HG02981 (cell line): ENCODE results near the gene LYST.
A peak's percentile ranks its signal among the peaks of the same experiment; 100 is the strongest.

ENCODE experiments used
- ATAC-seq: cut with Tn5 transposase; IDR thresholded peaks from one replicate; pipeline ENCODE4 v1.9.1; 2021; ENCODE audit warnings: mild to moderate bottlenecking, moderate library complexity; ENCODE audit not compliant: unreplicated experiment

LYST gene

DNA sequence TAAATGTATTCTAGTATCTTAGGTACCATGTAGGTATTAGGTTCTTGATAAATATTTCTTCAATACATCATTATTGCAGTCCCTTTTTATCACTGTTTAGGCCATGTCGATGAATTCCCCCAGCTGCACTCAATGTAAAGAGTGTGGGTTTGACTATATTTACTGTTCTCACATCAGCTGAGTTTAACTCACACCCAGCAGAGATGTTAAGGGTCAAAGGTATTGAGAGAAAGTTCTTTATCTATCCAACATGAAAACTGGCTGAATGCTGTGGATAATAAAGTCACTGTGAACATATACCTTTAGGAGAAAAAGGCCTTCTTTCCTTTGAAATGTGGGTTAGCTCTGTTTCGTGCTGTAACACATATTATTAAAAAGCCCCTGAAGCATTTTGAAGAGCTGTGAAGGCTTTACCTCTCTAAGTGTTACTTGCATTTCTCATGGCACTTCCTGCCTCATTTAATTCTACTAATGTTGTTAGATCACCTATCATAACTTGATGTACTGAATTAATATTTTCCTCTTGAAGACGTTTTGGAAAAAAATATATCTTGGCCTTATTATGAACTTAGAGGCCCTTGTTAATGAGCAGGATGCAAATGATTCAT lies 19.1 kb upstream of the LYST start:
- ATAC-seq: no peak

DNA sequence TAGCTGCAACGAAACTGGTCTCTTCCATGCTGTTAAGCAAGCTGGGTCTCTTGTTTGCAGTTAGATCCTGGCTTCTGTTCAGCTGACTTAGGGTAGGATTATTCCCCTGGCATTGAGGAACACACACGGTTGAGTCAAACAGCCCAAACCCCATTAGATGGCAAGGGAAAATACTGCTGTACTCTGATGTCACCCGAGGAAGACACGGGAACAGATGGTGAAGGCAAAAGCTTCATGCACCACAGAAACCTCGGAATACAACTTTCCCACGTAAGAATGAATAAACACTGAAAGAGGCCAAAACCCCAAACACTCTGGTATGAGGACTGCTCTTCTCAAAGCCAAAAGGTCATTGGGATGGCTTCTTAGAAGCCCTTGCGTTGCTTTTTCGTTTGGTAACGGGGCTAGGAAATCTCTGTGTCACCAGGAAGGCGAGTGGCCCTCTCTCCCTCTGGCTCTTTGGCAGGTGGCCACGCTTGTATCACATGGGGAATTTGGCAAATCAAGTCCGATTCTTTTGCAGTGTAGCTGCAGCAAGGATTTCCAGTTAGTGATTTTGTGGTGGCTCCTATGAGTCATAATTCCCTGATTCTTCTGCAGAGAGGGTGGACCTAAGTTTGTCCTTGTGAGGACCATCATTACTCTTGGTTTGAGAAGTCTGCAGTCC lies 16.7 kb upstream of the LYST start:
- no peak for ATAC-seq

DNA sequence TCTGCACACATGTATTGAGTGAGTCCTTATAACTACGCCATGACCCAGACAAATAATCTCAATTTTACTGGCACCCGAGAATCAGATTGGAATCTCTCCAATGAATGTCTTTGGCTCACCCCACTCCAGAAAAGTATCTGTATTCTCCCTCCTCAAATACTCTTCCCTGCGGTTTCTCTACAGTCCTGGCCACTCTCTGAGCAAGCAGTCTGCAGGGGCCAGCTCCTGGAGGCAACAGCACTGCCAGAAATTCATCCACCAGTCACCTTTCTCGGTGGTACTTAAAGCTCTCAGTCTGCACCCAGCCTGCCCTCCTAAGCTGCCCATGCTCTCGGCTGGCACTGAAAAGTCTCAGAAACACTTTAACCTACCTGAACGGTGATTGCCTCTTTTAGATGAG lies 16.1 kb upstream of the LYST start:
- no peak for ATAC-seq

DNA sequence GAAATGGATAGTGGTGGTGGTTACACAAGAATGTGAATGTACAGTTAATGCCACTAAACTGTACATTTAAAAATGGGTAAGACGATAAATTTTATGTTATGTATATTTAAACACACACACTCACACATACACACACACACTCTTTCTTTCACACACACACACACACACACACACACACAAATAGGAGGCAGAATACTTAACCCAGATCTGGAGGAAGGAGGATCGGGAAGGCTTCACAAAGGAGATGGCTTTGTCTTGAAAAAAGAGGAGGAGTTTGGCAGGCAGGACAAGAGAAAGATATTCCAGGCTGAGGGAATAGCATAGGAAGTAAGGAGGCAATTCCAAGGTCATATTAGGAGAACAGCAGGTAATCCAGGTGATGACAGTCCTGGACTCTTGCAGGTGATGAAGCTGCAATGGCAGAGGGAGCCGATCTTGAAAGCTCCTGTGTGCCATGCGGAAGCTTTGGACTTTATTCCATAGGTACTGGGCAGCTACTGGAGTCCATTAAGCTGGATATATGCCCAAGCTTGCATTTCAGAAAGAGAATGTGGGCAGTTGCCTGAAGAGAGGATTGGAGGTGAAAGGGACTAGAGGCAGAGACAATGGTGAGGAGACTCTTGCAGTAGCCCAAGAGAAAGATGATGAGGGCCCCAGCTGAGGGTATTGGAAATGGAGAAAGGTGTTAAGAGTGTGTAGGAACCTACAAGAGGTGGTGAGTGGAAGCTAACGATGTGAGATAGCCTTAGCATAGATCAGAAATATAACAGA lies 15.4 kb upstream of the LYST start:
- ATAC-seq: no peak

DNA sequence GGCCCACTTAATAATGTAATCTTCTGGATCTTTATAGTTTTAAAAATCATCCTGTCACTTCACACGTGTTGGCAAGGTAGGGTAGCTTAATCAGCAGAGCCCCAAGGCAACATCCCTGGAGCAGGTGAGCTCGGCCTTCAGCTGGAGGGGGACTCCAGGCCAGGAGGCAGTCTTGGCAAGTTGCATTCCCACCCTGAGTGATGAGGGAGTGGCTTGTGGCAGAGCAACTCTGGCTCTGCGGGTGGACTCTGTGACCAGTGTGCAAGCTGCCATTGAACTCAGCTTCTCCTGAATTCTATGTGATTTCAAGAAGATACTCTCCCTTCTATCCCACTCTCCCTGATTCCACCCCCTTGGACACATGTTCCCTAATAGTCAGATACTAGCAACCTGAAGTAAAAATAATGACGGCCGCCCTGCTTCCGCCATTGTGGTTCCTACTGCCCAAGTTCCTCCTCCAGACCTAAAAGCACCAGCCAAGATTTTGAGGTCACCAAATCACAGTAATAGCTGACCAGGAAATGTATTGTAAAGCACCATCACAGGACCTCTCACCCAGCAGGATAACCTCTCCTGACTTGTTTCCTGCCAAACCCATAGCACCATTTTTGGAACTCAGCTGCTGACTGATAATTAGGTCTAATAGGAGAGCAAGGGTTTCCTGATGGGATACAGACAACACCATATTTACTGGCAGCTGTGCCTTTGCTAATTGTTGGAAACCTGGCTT lies 11.5 kb upstream of the LYST start:
- no peak for ATAC-seq

DNA sequence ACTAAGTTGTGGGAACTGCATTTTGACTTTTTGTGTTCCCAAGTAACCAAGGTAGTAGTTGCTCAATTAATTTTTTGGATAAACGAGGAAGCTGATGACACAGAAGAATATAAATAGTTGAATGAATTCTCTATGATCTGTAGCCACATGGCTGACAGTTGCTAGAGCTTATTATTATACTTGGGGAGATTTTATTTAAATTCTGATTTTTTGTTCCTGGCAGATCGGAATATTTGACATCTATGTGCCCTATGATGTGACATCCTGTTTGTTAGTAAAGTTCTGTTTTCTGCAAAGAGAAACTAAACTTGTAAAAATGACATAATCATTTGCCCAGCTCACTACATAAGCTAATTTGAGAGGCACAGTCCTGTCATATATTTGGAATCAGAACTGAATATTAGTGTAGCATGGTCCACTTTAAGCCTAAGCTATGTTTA lies 9.7 kb upstream of the LYST start:
- no peak for ATAC-seq

DNA sequence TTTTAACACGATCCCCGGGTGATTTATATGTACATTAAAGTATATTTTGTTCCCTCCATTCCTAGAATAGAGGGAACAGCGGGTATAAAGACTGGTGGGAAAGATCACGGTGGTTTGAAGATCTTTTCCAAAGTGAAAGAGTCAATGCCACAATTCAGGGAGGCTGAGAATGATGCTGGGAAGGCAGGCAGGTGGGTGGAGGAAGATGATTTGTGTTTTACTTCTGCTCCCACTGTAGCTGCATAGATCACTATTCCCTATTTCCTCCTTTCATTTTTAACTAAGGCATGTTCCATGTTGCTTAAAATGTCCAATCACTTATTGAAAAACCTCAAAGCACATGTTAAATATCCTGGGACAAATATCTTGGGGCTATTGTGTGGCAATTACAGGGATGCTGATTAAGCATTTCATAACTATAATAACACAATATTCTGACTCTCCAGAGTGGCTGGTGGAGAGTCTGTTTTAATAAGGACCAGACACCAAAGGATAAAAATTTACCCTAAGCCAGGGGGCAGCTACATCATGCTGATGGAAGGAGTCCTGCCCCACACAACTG lies 8.4 kb upstream of the LYST start:
- ATAC-seq: no peak

DNA sequence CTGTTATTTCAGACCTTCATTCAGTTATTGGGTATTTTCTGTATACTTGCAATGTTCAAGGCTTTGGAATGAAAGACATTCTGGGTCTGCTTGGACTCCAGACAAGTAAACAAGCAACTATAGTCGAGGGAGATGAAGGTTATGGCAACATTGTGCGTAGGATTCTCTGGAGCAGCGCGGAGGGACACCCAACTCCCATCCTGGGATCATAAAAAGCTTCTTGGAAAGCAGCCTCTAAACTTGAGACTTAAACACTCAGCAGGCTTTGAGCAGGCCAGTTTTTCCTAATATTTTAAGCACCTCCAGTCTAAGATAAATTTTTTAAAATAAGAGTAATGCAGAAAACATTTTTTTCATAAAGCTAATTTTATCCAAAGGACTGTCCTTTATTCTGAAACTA lies 7.6 kb upstream of the LYST start:
- no peak for ATAC-seq

DNA sequence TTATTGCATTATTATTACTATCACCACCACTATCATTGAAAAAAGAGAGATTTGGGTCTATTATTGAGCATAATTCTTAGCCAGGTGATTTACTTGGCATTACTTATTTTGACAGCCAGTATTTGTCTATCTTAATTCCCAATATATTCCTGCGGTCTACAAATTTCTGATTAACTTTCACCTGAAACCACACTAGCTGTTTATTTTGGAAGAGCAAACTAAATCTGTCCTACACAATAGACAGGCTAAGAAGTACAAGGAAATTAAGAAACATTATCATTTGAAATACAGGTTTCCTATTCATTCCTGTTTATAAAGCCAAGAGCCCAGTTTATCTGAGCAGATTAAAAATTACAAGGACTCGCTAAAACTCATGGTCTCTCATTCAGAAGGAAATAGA lies 6.9 kb upstream of the LYST start:
- ATAC-seq: no peak

DNA sequence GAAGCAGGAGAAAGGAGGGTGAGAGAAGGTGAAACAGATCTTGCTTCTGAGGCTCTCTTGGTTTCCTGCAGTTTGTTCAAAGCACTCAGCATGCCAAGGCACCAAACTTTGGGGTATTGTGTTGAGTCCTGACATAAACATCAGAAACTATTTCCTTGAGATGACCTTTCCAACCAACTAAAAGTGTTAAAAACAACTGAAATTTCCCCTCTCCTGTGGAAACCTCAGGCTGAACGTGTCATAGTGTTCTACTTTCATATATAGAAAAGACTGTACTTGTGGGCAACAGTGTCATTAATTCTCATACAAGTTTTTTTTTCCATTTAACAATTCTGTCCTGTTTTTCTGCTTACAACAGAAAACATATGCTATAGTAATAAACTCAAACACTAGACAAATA lies 6.3 kb upstream of the LYST start:
- no peak for ATAC-seq

DNA sequence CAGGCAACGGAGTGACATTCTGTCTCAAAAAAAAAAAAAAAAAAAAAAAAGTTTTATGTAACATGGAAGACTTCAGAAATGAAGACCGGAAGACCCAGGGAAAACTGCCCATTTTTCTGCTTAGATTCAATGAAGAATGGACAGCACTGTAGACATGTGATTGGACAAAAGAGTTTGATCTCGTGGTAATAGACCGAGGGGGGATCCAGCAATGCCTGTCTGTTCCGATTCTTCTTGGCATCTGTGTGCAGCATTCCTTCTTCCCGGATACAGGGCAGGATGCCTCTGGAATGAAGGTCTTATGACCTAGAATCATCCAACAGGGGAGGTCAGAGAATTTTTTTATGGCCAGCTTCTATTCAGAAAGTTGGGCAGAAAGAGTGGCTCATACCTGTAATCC lies 5.6 kb upstream of the LYST start:
- ATAC-seq: no peak

DNA sequence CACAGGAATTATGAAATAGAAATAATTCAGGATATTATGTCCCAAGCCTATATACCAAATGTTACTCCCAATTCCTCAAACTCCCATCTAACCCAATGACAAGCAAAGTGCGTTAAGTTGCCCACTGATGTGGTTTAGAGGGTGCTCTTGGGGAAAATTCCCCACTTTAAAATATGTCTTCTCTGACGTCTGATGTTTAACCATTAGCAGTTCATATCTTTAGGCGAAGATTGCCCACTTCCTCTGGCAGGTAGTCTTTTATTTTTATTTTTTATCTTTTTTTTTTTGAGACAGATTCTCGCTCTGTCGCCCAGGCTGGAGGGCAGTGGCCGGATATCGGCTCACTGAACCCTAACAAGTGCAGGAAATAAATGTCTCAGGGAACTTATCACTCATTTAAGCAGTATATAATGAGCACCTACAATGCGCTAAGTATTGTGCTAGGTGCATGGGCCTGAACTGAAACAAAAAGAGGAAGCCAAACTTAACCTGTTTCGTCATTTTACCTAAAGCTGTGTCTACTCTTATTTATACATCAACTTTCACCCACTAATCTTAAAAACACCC lies 1.3 kb upstream of the LYST start:
- ATAC-seq: peak; percentile 27

DNA sequence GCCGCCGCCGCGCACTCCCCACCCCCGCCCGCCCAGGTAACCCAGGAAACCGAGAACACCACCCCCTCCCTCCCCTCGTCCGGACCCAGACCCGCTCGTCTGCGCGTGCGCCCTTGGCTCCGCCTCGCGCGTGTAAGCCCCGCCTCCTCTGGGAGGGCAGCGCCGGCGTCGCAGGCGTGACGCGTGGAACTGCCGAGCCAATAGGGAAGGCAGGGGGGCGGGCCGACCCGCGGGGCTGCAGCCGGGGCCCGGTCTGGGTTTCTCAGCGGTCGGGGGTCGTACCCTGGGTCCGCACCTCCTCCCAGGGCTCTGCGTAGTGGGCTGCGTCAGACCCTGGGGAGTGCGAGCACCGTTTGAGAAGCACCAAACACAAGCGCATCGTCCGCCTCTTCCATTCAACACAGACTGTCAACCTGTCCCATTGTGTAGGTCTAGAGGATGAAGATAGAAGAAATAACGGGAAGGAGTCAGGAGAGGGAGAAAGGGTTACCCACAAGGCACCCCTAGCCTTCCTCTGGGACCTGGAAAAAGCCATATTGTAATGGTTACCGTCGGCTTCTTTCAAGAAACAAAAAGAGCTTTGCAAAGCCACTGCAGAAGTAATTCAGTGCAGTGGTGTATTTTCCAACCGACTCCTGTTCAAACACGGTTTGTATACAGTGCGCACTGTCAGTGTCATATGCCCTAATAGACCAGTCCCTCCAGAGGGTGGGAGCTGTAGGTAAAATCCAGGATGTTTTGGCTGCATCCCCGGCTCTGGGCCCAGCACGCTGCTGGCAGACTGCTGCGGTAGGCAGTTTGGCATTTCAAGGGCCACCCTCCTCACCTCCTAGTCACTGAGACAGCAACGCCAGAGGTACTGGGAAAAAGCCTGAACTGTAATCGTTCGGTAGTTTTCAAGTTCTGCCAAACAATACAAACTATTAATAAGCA lies 473 bp upstream of the LYST start:
- peak; percentile 77 for ATAC-seq

DNA sequence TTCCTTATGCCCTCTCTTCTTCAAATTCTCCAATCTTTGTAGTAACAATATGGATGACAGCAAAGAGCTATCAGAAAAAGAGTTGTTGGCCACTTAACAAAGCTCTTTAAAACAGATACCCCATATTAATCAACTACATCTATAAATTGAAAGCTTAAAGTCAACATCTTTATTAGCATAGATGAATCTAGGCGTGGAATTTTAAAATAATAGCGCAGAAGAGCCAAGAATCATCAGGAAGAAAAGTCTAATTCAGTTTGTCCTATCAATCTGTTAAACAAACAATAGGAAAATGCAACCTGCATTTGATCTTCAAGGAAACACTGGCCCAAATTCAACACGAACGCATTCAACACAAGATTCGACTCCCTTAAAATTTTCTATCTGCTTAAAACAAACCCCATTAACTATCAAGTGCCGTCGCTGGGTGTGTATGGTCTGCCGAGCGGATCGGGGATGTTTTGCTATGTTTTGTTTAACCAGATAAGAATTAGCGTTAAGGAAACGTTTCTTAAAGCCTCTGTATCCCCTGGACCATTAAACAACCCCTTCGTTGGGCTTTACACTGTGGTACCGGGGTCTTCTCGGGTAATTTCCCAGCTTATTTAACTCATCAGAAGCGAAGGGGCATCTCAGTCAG lies 1.0 kb downstream of the LYST start:
- ATAC-seq: peak; percentile 1

DNA sequence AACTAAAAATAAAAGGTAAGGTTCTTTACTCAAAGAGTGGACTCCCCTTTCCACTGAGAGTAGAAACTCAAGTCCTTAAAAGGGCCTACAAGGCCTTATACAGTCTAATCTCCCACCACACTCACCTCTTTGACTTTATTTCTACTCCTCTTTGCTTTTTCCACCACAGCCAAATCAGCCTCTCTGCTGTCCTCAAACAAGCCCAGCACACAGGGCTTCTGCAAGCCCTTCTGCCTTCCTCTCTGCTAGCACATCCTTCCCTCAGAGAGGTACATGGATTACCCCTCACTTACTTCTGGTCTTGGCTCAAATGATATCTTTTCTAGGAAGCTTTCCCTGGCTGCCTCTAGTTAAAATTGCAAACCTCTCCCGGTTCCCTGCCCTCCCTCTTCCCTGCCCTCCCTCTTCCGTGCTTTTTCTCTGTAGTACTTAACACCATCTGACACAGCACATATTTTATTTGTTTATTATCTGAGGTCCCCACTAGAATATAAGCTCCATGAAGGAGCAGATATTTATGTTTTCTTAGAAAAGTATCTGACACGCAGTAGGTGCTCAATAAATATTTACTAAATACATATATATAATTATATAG lies 1.7 kb downstream of the LYST start:
- ATAC-seq: no peak

DNA sequence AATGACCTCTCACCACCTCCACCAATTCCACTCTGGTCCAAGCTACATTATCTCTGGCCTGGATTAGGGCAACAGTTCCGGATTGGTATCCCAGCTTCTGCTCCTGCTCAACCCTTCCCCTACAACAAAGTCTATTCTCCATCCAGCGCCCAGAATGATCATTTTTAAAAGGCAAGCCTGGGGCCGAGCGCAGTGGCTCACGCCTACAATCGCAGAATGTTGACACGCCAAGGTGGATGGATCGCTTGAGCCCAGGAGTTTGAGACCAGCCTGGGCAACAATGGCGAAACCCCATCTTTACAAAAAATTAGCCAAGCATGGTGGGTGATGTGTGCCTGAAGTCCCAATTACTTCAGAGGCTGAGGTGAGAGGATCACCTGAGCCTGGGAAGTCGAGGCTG lies 2.2 kb downstream of the LYST start:
- no peak for ATAC-seq

DNA sequence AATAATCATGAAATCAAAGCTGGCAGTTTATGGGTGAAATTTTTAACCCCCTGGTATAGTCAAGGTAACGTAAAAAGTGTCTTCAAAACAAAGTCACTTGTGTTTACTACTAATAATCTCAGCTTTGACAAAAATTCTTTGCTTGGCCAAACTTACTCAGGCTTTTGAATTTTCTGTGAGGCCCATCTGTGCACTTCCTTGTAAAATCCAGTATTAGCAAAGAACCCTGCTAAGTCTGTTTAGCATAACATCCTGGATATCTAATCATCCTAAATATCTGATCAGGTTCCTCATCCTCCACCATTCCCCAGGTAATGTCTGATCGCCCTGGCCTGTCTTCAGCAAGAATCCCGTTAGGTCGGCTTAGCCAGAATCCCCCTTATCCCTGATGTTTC lies 3.0 kb downstream of the LYST start:
- no peak for ATAC-seq

DNA sequence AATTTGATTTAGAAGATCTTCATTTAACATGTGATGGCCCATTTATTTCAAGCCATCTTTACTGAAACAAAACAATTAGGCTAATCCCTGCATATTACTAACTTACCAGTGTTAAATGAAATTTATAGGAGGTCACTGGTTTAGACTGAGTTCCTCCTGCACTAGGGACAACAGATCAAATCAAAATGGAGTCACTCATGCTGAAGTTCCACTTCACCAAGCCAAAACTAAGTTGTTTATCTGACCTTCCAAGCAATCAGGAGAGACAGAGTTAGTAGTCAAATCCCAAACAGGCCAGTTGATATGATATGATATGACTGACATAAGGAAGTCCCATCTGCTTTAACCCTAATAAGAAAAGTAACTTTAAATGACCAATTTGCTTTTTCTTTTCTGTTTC lies 4.8 kb downstream of the LYST start:
- no peak for ATAC-seq

DNA sequence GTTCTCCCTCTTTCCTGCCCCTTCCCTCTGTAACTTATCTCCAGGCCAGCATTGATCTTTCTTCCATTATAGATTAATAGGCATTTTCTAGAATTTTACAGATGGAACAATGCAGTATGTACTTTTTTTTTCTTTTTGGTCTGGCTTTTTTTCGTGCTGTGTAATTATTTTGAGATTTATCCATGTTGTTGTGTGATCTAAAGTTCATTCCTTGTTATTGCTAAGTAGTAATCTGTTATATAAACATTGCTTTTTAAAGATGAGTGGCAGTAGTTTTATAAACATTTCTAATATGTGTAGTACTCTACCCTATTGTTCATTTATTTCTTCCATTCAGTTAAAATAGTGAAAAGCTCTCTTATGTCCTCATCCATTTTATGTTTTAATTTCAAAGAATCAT lies 5.9 kb downstream of the LYST start:
- ATAC-seq: no peak
